ENCODE measurements around the gene ISYNA1.

DNA sequence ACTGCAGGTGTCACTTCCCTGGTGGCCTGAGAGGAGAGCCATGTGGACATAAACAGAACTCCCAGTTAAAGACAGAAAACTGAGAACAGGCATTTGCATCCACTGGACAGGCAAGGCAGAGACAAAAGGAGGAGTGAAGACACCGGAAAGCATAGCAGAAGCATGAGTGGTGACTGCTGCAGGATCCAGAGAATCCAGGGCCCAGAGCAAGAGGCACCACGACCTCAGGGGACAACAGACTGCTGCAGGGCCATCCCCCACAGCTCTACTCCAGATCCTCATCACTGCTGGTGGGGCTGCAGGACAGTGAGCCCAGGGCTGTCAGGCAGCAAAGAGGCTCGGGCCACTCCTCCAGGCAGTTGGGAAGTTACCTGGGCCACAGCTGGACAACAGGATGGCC lies 14.5 kb upstream of the ISYNA1 start:
- TF ChIP-seq, protein P1, sequence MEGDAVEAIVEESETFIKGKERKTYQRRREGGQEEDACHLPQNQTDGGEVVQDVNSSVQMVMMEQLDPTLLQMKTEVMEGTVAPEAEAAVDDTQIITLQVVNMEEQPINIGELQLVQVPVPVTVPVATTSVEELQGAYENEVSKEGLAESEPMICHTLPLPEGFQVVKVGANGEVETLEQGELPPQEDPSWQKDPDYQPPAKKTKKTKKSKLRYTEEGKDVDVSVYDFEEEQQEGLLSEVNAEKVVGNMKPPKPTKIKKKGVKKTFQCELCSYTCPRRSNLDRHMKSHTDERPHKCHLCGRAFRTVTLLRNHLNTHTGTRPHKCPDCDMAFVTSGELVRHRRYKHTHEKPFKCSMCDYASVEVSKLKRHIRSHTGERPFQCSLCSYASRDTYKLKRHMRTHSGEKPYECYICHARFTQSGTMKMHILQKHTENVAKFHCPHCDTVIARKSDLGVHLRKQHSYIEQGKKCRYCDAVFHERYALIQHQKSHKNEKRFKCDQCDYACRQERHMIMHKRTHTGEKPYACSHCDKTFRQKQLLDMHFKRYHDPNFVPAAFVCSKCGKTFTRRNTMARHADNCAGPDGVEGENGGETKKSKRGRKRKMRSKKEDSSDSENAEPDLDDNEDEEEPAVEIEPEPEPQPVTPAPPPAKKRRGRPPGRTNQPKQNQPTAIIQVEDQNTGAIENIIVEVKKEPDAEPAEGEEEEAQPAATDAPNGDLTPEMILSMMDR (IDR thresholded peaks at IDR 0.05), result no peak
- no peak for TF ChIP-seq POLR2A (IDR thresholded peaks at IDR 0.05; ENCODE audit: low read depth)

All from esophagus muscularis mucosa (tissue), 3 donors.